ENCODE data around the gene ZNF208. TPM values are rescaled to one million over a fixed set of nuclear protein-coding genes. Genes with fewer than 3 reads are reported as not detected.
"Not testable (repeated sequence)": the region's sequence is repeated elsewhere in the genome, so short reads cannot be mapped to it uniquely, and the experiment has no call there.

The ZNF208 gene
- 0.69 and 1.4 TPM in 2 replicates for total RNA-seq

- DNase-seq (ENCODE audit: low read depth): not testable (repeated sequence)
Observed at GRCh38 chr19:22010437-22011143, at the start of gene ZNF208. ZNF208 (minus strand) TSS chr19:22010943; CDS start chr19:22010794, 149 bp downstream.

- no peak for DNase-seq (ENCODE audit: low read depth)
Observed at GRCh38 chr19:22052644-22053013, 41.9 kb upstream of the ZNF208 start.

- not testable (repeated sequence) for DNase-seq (ENCODE audit: low read depth)
Observed at GRCh38 chr19:22041151-22041550, 30.4 kb upstream of the ZNF208 start.

- DNase-seq (ENCODE audit: low read depth): no peak
Observed at GRCh38 chr19:22030680-22031079, 19.9 kb upstream of the ZNF208 start.

- DNase-seq (ENCODE audit: low read depth): no peak
Observed at GRCh38 chr19:22026687-22027086, 15.9 kb upstream of the ZNF208 start.

- DNase-seq (ENCODE audit: low read depth): not testable (repeated sequence)
Observed at GRCh38 chr19:22025539-22025938, 14.8 kb upstream of the ZNF208 start.

GRCh38 chr19:21970466-21970865 lies 40.3 kb downstream of the ZNF208 start:
- no peak for DNase-seq (ENCODE audit: low read depth)

GRCh38 chr19:21947775-21948174 lies 63.0 kb downstream of the ZNF208 start:
- no peak for DNase-seq (ENCODE audit: low read depth)

GRCh38 chr19:21940684-21941083 lies 70.1 kb downstream of the ZNF208 start:
- no peak for DNase-seq (ENCODE audit: low read depth)

- DNase-seq (ENCODE audit: low read depth): no peak
Observed at GRCh38 chr19:21934593-21934992, 76.2 kb downstream of the ZNF208 start.

GRCh38 chr19:21934131-21934530 lies 76.6 kb downstream of the ZNF208 start:
- no peak for DNase-seq (ENCODE audit: low read depth)

GRCh38 chr19:21922276-21922675 lies 88.5 kb downstream of the ZNF208 start:
- no peak for DNase-seq (ENCODE audit: low read depth)

GRCh38 chr19:21921691-21922180 lies 89.0 kb downstream of the ZNF208 start:
- no peak for DNase-seq (ENCODE audit: low read depth)

GRCh38 chr19:21915411-21915810 lies 95.3 kb downstream of the ZNF208 start:
- DNase-seq (ENCODE audit: low read depth): no peak

- DNase-seq (ENCODE audit: low read depth): no peak
Observed at GRCh38 chr19:21912654-21913053, 98.1 kb downstream of the ZNF208 start.

GRCh38 chr19:21910318-21910717 lies 100.4 kb downstream of the ZNF208 start:
- no peak for DNase-seq (ENCODE audit: low read depth)

GRCh38 chr19:21908066-21908465 lies 102.7 kb downstream of the ZNF208 start:
- no peak for DNase-seq (ENCODE audit: low read depth)

GRCh38 chr19:21907516-21907915 lies 103.2 kb downstream of the ZNF208 start:
- DNase-seq (ENCODE audit: low read depth): no peak

- no peak for DNase-seq (ENCODE audit: low read depth)
Observed at GRCh38 chr19:21902571-21902970, 108.2 kb downstream of the ZNF208 start.

- no peak for DNase-seq (ENCODE audit: low read depth)
Observed at GRCh38 chr19:21901861-21902260, 108.9 kb downstream of the ZNF208 start.

- DNase-seq (ENCODE audit: low read depth): no peak
Observed at GRCh38 chr19:21900401-21900800, 110.3 kb downstream of the ZNF208 start.

GRCh38 chr19:21891086-21891485 lies 119.7 kb downstream of the ZNF208 start:
- no peak for DNase-seq (ENCODE audit: low read depth)

- not testable (repeated sequence) for DNase-seq (ENCODE audit: low read depth)
Observed at GRCh38 chr19:21890017-21890416, 120.7 kb downstream of the ZNF208 start.

GRCh38 chr19:21885516-21885915 lies 125.2 kb downstream of the ZNF208 start:
- not testable (repeated sequence) for DNase-seq (ENCODE audit: low read depth)
